ENCODE results near the gene TCERG1L.

The TCERG1L gene

GRCh38 chr10:131247873-131248272 is 63.6 kb downstream of the TCERG1L start:
- H3K4me3 ChIP-seq (ENCODE audit: control insufficient read depth, low read depth, low read length): no peak overlapping the region
- DNase-seq (ENCODE audit: low read depth): no peak
- TF ChIP-seq, protein P1, sequence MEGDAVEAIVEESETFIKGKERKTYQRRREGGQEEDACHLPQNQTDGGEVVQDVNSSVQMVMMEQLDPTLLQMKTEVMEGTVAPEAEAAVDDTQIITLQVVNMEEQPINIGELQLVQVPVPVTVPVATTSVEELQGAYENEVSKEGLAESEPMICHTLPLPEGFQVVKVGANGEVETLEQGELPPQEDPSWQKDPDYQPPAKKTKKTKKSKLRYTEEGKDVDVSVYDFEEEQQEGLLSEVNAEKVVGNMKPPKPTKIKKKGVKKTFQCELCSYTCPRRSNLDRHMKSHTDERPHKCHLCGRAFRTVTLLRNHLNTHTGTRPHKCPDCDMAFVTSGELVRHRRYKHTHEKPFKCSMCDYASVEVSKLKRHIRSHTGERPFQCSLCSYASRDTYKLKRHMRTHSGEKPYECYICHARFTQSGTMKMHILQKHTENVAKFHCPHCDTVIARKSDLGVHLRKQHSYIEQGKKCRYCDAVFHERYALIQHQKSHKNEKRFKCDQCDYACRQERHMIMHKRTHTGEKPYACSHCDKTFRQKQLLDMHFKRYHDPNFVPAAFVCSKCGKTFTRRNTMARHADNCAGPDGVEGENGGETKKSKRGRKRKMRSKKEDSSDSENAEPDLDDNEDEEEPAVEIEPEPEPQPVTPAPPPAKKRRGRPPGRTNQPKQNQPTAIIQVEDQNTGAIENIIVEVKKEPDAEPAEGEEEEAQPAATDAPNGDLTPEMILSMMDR (conservative IDR thresholded peaks at IDR 0.05; ENCODE audit: control insufficient read depth, insufficient read depth, low read depth, low read length): no peak

DNA sequence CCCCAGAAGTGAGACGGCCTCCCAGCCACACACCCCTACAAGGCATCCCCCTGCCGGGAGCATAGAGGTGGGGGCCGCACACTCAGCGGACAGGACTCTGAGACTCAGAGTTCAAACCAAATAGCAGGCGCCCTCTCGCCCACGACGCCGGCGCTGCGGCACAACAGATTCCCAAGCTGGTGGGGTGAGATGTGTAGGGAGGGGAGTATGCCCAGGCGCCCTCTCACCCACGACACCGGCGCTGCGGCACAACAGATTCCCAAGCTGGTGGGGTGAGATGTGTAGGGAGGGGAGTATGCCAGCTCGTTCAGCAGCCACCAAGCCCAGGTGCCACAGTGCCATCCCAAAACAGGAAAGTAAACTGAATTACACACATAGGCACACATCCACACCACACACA is 64.7 kb downstream of the TCERG1L start:
- no peak overlapping the region for H3K4me3 ChIP-seq (ENCODE audit: control insufficient read depth, low read depth, low read length)
- no peak for DNase-seq (ENCODE audit: low read depth)
- TF ChIP-seq, protein P1 (conservative IDR thresholded peaks at IDR 0.05; ENCODE audit: control insufficient read depth, insufficient read depth, low read depth, low read length): no peak

DNA sequence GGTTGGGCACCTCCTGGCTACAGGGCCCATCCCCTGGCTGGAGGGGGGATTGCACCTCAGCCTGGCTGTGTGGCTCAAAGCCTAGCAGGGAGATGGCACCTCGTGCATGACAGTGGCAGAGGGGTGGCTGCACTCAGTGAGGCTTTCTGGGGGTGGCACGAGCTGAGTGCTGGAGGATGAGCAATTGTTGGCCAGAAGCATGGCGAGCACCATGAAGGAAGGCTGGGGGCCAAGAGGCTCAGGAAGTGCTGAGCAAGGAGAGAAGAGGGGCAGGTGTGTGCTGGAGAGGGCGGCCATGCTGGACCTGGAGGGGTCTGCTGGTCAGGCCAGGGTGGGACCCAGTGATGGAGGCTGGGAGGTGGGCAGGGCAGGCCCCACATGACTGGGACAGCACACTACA is 65.4 kb downstream of the TCERG1L start:
- no peak overlapping the region for H3K4me3 ChIP-seq (ENCODE audit: control insufficient read depth, low read depth, low read length)
- no peak for DNase-seq (ENCODE audit: low read depth)
- TF ChIP-seq, protein P1 (conservative IDR thresholded peaks at IDR 0.05; ENCODE audit: control insufficient read depth, insufficient read depth, low read depth, low read length): no peak

DNA sequence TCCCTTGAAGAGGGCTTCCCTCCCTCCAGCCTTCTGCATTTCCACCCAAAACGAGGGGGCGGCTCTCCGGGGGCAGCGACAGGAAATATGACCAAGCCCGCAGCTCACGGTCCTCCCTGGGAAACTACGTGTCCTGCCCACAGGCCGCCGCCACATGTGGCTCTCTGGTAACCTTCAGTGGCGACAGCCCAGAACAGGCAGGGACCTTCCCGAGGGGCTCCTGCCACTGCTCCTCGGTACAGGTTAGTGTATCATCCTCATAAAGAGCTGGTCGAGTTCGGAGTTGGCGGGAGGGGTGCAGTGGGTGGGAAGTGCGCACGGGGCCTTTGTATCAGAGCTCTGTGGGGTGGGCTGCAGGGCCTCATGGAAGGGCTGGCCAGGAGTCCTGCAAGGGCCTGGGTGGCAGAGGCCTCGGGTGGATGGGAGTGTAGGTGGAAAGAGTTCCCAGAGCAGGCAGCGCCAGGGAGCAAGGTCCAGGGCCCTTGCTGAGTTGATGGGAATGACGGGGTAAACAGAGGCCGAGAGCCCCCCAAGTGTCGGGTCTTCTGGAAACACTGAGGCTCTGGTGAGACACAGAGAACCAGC is 66.0 kb downstream of the TCERG1L start:
- H3K4me3 ChIP-seq (ENCODE audit: control insufficient read depth, low read depth, low read length): no peak overlapping the region
- TF ChIP-seq, protein P1 (conservative IDR thresholded peaks at IDR 0.05; ENCODE audit: control insufficient read depth, insufficient read depth, low read depth, low read length): no peak
- DNase-seq (ENCODE audit: low read depth): no peak

GRCh38 chr10:131244836-131245235 is 66.7 kb downstream of the TCERG1L start:
- DNase-seq (ENCODE audit: low read depth): no peak
- no peak overlapping the region for H3K4me3 ChIP-seq (ENCODE audit: control insufficient read depth, low read depth, low read length)
- TF ChIP-seq, protein P1 (conservative IDR thresholded peaks at IDR 0.05; ENCODE audit: control insufficient read depth, insufficient read depth, low read depth, low read length): no peak

DNA sequence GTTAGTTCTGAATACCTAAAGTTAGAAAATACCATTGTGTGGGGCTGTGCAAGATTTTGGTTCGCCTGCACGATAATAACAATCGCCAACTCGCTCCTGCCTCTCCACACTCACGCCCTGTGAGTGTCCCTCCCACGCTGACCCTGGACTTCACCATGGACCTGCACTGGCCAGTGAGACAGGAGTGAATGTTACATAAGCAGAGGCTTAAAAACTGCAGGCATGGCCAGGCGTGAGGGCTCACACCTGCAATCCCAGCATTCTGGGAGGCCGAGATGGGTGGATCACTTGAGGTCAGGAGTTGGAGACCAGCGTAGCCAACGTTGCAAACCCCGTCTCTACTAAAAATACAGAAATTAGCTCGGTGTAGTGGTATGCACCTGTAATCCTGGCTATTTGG is 68.4 kb downstream of the TCERG1L start:
- DNase-seq (ENCODE audit: low read depth): no peak
- TF ChIP-seq, protein P1 (conservative IDR thresholded peaks at IDR 0.05; ENCODE audit: control insufficient read depth, insufficient read depth, low read depth, low read length): no peak
- no peak overlapping the region for H3K4me3 ChIP-seq (ENCODE audit: control insufficient read depth, low read depth, low read length)

GRCh38 chr10:131242007-131242406 is 69.5 kb downstream of the TCERG1L start:
- H3K4me3 ChIP-seq (ENCODE audit: control insufficient read depth, low read depth, low read length): no peak overlapping the region
- DNase-seq (ENCODE audit: low read depth): no peak
- TF ChIP-seq, protein P1 (conservative IDR thresholded peaks at IDR 0.05; ENCODE audit: control insufficient read depth, insufficient read depth, low read depth, low read length): no peak

All from fibroblast of mammary gland (primary cell).